CD14-positive monocyte (primary cell): ENCODE data around the gene BRAF. TPM values are rescaled to one million over a fixed set of nuclear protein-coding genes. Genes with fewer than 3 reads are reported as not detected.
A peak's percentile ranks its signal among the peaks of the same experiment; 100 is the strongest.

Source experiments
- DNase-seq, 3 donors: peaks; one replicate each; pipeline ENCODE4 v3.0.0-alpha.2; 2011 to 2022
- H2AFZ ChIP-seq: 2 replicates; pipeline ENCODE4 v1.6.0; 2012; ENCODE audit warnings: mild to moderate bottlenecking, low read depth, low read length, inconsistent platforms; ENCODE audit not compliant: insufficient read depth, poor library complexity, severe bottlenecking
- H3K27ac ChIP-seq, 2 donors: 1 replicate in 1 of 2; 2 replicates in 1 of 2; pipeline ENCODE4 v1.5.1; 2012 to 2013; ENCODE audit warnings: low read length in 2 of 2, control low read depth in 1 of 2, inconsistent platforms in 1 of 2, low read depth in 1 of 2, mild to moderate bottlenecking in 1 of 2
- H3K27me3 ChIP-seq, 2 donors: one replicate each; pipeline versions ENCODE4 v1.6.0 to v1.6.1; 2011 to 2013; ENCODE audit warnings: low read length in 2 of 2; ENCODE audit not compliant: control insufficient read depth in 2 of 2, insufficient read depth in 2 of 2
- H3K36me3 ChIP-seq, 2 donors: replicated peaks in 1 of 2; 1 replicate in 1 of 2; 2 replicates in 1 of 2; pipeline versions ENCODE4 v1.5.1 to v1.6.1; 2012 to 2013; ENCODE audit warnings: low read length in 2 of 2, control low read depth in 1 of 2, inconsistent platforms in 1 of 2, mild to moderate bottlenecking in 1 of 2; ENCODE audit not compliant: insufficient read depth in 2 of 2, control insufficient read depth in 1 of 2
- H3K4me1 ChIP-seq, 2 donors: 1 replicate in 1 of 2; 2 replicates in 1 of 2; pipeline versions ENCODE4 v1.5.1 to v1.6.1; 2012 to 2013; ENCODE audit warnings: low read length in 2 of 2, control low read depth in 1 of 2, inconsistent platforms in 1 of 2, mild to moderate bottlenecking in 1 of 2, moderate library complexity in 1 of 2; ENCODE audit not compliant: insufficient read depth in 2 of 2, control insufficient read depth in 1 of 2
- H3K4me2 ChIP-seq: replicated peaks from 2 replicates; pipeline ENCODE3; 2012; ENCODE audit warnings: low read length, moderate library complexity, mild to moderate bottlenecking; ENCODE audit not compliant: poor library complexity, severe bottlenecking; ENCODE audit errors: extremely low read depth
- H3K4me3 ChIP-seq, 3 experiments: fragments of 200-600 bp in 1 of 3; sonication (generic) in 1 of 3; replicated peaks in 1 of 3; 1 replicate in 2 of 3; 2 replicates in 1 of 3; pipeline ENCODE4 v1.5.1; 2011 to 2013; ENCODE audit warnings: low read length in 3 of 3, mild to moderate bottlenecking in 3 of 3, control low read depth in 2 of 3, low read depth in 2 of 3, inconsistent platforms in 1 of 3, moderate library complexity in 1 of 3
- H3K79me2 ChIP-seq: 2 replicates; pipeline ENCODE4 v1.6.0; 2012; ENCODE audit warnings: mild to moderate bottlenecking, control low read depth, inconsistent platforms, low read length, moderate library complexity; ENCODE audit not compliant: insufficient read depth
- H3K9ac ChIP-seq: 2 replicates; pipeline ENCODE4 v1.6.0; 2017; ENCODE audit warnings: low read length, mild to moderate bottlenecking; ENCODE audit not compliant: insufficient read depth, poor library complexity, severe bottlenecking
- H3K9me3 ChIP-seq, 2 donors: replicated peaks in 1 of 2; 1 replicate in 1 of 2; 2 replicates in 1 of 2; pipeline versions ENCODE4 v1.5.1 to v1.6.1; 2012 to 2013; ENCODE audit warnings: low read length in 2 of 2, control low read depth in 1 of 2; ENCODE audit not compliant: control insufficient read depth in 1 of 2, insufficient read depth in 1 of 2
- H4K20me1 ChIP-seq: 2 replicates; pipeline ENCODE4 v1.6.0; 2012; ENCODE audit warnings: mild to moderate bottlenecking, low read length, control low read depth, moderate library complexity; ENCODE audit not compliant: insufficient read depth
- H3K27ac Mint-ChIP-seq, 7 donors: one replicate each; pipeline ENCODE4 v1.8.0; 2020; ENCODE audit warnings: mild to moderate bottlenecking in 7 of 7, mixed read lengths in 7 of 7, moderate library complexity in 6 of 7, inconsistent platforms in 2 of 7
- H3K27me3 Mint-ChIP-seq, 3 donors: one replicate each; pipeline ENCODE4 v1.8.0; 2021 to 2022; ENCODE audit warnings: low read depth in 3 of 3, mild to moderate bottlenecking in 3 of 3, mixed read lengths in 3 of 3, moderate library complexity in 3 of 3, inconsistent platforms in 1 of 3
- H3K36me3 Mint-ChIP-seq, 2 donors: one replicate each; pipeline ENCODE4 v1.8.0; 2020; ENCODE audit warnings: mixed read lengths in 2 of 2, inconsistent platforms in 1 of 2, mild to moderate bottlenecking in 1 of 2
- H3K4me1 Mint-ChIP-seq: one replicate; pipeline ENCODE4 v1.8.0; 2020; ENCODE audit warnings: mild to moderate bottlenecking, mixed read lengths
- H3K4me3 Mint-ChIP-seq, 2 donors: one replicate each; pipeline ENCODE4 v1.8.0; 2020; ENCODE audit warnings: mild to moderate bottlenecking in 2 of 2, mixed read lengths in 2 of 2, moderate library complexity in 1 of 2
- H3K9me3 Mint-ChIP-seq, 7 donors: one replicate each; pipeline ENCODE4 v1.8.0; 2020 to 2022; ENCODE audit warnings: mixed read lengths in 7 of 7, mild to moderate bottlenecking in 6 of 7, moderate library complexity in 6 of 7, inconsistent platforms in 2 of 7
- CTCF ChIP-seq: fragments of 200-600 bp; IDR thresholded peaks from one replicate; pipeline ENCODE4 v1.8.0; 2022; ENCODE audit warnings: antibody characterized with exemption, mild to moderate bottlenecking
- WGBS: methylation state at CpG from one replicate; pipeline ENCODE4 v1.1.5; 2013; ENCODE audit warnings: missing lambda C conversion rate; ENCODE audit not compliant: insufficient coverage; 5-methylcytosine and 5-hydroxymethylcytosine counted together
- intact Hi-C, 2 donors: fragments of 100-400 bp; cut with micrococcal nuclease; formaldehyde crosslinking; loops; one replicate each; pipeline versions ENCODE4 v1.15.0 to v1.15.1; 2023
- polyA plus RNA-seq, 3 donors: library from polyadenylated mRNA; depleted of rRNA in 1 of 3; unstranded in 2 of 3; stranded (reverse) in 1 of 3; fragments of 300-500 nt in 2 of 3; fragments of >200 nt in 1 of 3; fragmentation: Illumina TruSeq in 2 of 3; gene quantifications; 1 replicate in 2 of 3; 2 replicates in 1 of 3; pipeline ENCODE4 v1.2.3, GENCODE V29; 2012 to 2021

The BRAF gene
- polyA plus RNA-seq, 3 donors, result 3.8 to 10.0 (median 5.6) TPM

- H3K9me3 Mint-ChIP-seq, result peaks cover 0 to 4% (median 3%) of the 10 kb centered on the region in 7 donors
- Histone ChIP-seq H3K27ac (no peak overlapping the region), H4K20me1 (peaks cover 76% of the 10 kb centered on the region), H3K4me3 (no peak overlapping the region), H3K36me3 (no peaks in the 10 kb centered on the region), H3K27me3 (no peaks in the 10 kb centered on the region), H3K4me1 (peaks cover 0 to 13% of the 10 kb centered on the region in 2 donors), H3K9ac (no peak overlapping the region), H3K79me2 (peaks cover 84% of the 10 kb centered on the region), H2AFZ (no peak overlapping the region), H3K9me3 (no peaks in the 10 kb centered on the region), H3K4me2 (no peak overlapping the region)
- intact Hi-C loops, result no loop called here
- no peak overlapping the region for H3K27ac Mint-ChIP-seq
- H3K4me3 Mint-ChIP-seq, result no peak overlapping the region
- peaks cover 0 to 2% (median 2%) of the 10 kb centered on the region in 3 donors for H3K27me3 Mint-ChIP-seq
- TF ChIP-seq CTCF, result no peak
- peaks cover 18% of the 10 kb centered on the region for H3K4me1 Mint-ChIP-seq
- peaks cover 2% of the 10 kb centered on the region in 2 donors for H3K36me3 Mint-ChIP-seq
- 100% methylated on average over 1 of the region's 2 CpGs for WGBS
- DNase-seq, result no peak
These were observed 16.4 kb downstream of the BRAF start for GRCh38 chr7:140908361-140908760.

GRCh38 chr7:140903741-140904480, 20.8 kb downstream of the BRAF start:
- no peak overlapping the region for H3K4me3 ChIP-seq
- peaks cover 0 to 4% (median 2%) of the 10 kb centered on the region in 7 donors for H3K9me3 Mint-ChIP-seq
- intact Hi-C loops, result no loop called here
- no CpG with 5 or more reads among the region's 4 CpGs for WGBS
- no peak for TF ChIP-seq CTCF
- peak overlapping the region in 2 of 7 donors; percentile 7 to 61 for H3K27ac Mint-ChIP-seq
- H3K4me1 Mint-ChIP-seq, result peaks cover 15% of the 10 kb centered on the region
- H3K36me3 Mint-ChIP-seq, result peaks cover 1 to 8% of the 10 kb centered on the region in 2 donors
- H3K9me3 ChIP-seq, result no peaks in the 10 kb centered on the region
- H3K36me3 ChIP-seq, result no peaks in the 10 kb centered on the region
- peak in 1 of 3 donors; percentile 49 for DNase-seq
- H2AFZ ChIP-seq, result no peak overlapping the region
- H3K79me2 ChIP-seq, result peaks cover 77% of the 10 kb centered on the region
- peaks cover 66% of the 10 kb centered on the region for H4K20me1 ChIP-seq
- H3K4me3 Mint-ChIP-seq, result no peak overlapping the region
- no peak overlapping the region for H3K4me2 ChIP-seq
- H3K27me3 ChIP-seq, result no peaks in the 10 kb centered on the region
- H3K27me3 Mint-ChIP-seq, result peaks cover 0 to 2% (median 0%) of the 10 kb centered on the region in 3 donors
- peak overlapping the region in 1 of 2 donors; percentile 22 for H3K27ac ChIP-seq
- H3K4me1 ChIP-seq, result peaks cover 0 to 13% of the 10 kb centered on the region in 2 donors
- no peak overlapping the region for H3K9ac ChIP-seq
